Thoracic aorta (tissue), 2 donors: Measurements from ENCODE around the gene RNF43. TPM values are rescaled to one million over a fixed set of nuclear protein-coding genes. Genes with fewer than 3 reads are reported as not detected.
A peak's percentile ranks its signal among the peaks of the same experiment; 100 is the strongest.

Experiments used
- ATAC-seq: fragments of 150-250 bp; one replicate; pipeline ENCODE4 v1.8.0; 2017; ENCODE audit warnings: low read depth; ENCODE audit not compliant: insufficient number of reproducible peaks, low FRiP score
- DNase-seq: peaks from one replicate; pipeline ENCODE4 v3.0.0-alpha.2; 2020; ENCODE audit warnings: low spot score
- H3K27ac ChIP-seq, 2 donors: fragments of 200-600 bp; sonication (generic); 1 replicate in 1 of 2; 2 replicates in 1 of 2; pipeline ENCODE4 v1.5.1; 2016; ENCODE audit warnings: mild to moderate bottlenecking in 2 of 2, moderate library complexity in 2 of 2
- H3K27me3 ChIP-seq: fragments of 200-600 bp; sonication (generic); replicated peaks from 2 replicates; pipeline ENCODE4 v1.6.0; 2016; ENCODE audit warnings: mild to moderate bottlenecking; ENCODE audit not compliant: insufficient read depth
- H3K36me3 ChIP-seq: fragments of 200-600 bp; sonication (generic); one replicate; pipeline ENCODE4 v1.5.1; 2016
- H3K4me1 ChIP-seq, 2 donors: fragments of 200-600 bp; sonication (generic); 1 replicate in 1 of 2; 2 replicates in 1 of 2; pipeline versions ENCODE4 v1.5.1 to v1.6.0; 2016; ENCODE audit warnings: low read depth in 2 of 2, mild to moderate bottlenecking in 1 of 2; ENCODE audit not compliant: control insufficient read depth in 1 of 2
- H3K4me3 ChIP-seq: fragments of 200-600 bp; sonication (generic); 2 replicates; pipeline ENCODE4 v1.5.1; 2016; ENCODE audit warnings: mild to moderate bottlenecking
- H3K9me3 ChIP-seq: fragments of 200-600 bp; sonication (generic); 2 replicates; pipeline ENCODE4 v1.5.1; 2016
- CTCF ChIP-seq: fragments of 200-600 bp; sonication (generic); IDR thresholded peaks from one replicate; pipeline ENCODE4 v1.5.1; 2019; ENCODE audit warnings: antibody characterized with exemption
- total RNA-seq, 2 donors: library from RNA; depleted of rRNA; stranded (reverse); fragments of >200 nt; gene quantifications; one replicate each; pipeline versions ENCODE4 v1.1.0 to v1.2.3, GENCODE V29; 2016

Gene RNF43
- total RNA-seq, result under 1 TPM; under 0.01 to 0.49 TPM

- no peak within 1 kb of the TSS for H3K27ac ChIP-seq
- DNase-seq, result peak; percentile 58
- no peaks in the 10 kb centered on the region for H3K27me3 ChIP-seq
- H3K9me3 ChIP-seq, result no peaks in the 10 kb centered on the region
- ATAC-seq, result peak; percentile 84
- no peaks in the 10 kb centered on the region for H3K4me1 ChIP-seq
- peak; percentile 56 for TF ChIP-seq CTCF
- H3K4me3 ChIP-seq, result peak within 1 kb of the TSS; percentile 60
- H3K36me3 ChIP-seq, result no peaks in the 10 kb centered on the region
Observed at GRCh38 chr17:58417300-58418092, at the start of gene RNF43. Gene RNF43 (minus strand): TSS chr17:58417534. CDS start chr17:58415577, 1,957 bp downstream.

GRCh38 chr17:58455491-58455890 is 38.2 kb upstream of the RNF43 start:
- Histone ChIP-seq H3K4me1 (no peaks in the 10 kb centered on the region), H3K36me3 (no peaks in the 10 kb centered on the region), H3K4me3 (no peak overlapping the region), H3K27ac (no peak overlapping the region), H3K27me3 (no peaks in the 10 kb centered on the region), H3K9me3 (no peaks in the 10 kb centered on the region)
- DNase-seq (no peak), ATAC-seq (no peak)
- no peak for TF ChIP-seq CTCF

GRCh38 chr17:58452738-58453137 is 35.4 kb upstream of the RNF43 start:
- no peak for DNase-seq
- H3K9me3 ChIP-seq, result no peaks in the 10 kb centered on the region
- no peaks in the 10 kb centered on the region for H3K27me3 ChIP-seq
- H3K4me1 ChIP-seq, result no peaks in the 10 kb centered on the region
- no peak for ATAC-seq
- TF ChIP-seq CTCF, result no peak
- no peaks in the 10 kb centered on the region for H3K36me3 ChIP-seq
- no peak overlapping the region for H3K27ac ChIP-seq
- no peak overlapping the region for H3K4me3 ChIP-seq

- Histone ChIP-seq H3K36me3 (no peaks in the 10 kb centered on the region), H3K27ac (no peak overlapping the region), H3K27me3 (no peaks in the 10 kb centered on the region), H3K4me1 (no peaks in the 10 kb centered on the region), H3K4me3 (no peak overlapping the region), H3K9me3 (no peaks in the 10 kb centered on the region)
- ATAC-seq, result no peak
- peak; percentile 15 for TF ChIP-seq CTCF
- no peak for DNase-seq
Observed at GRCh38 chr17:58447039-58447975, 30.0 kb upstream of the RNF43 start.

- TF ChIP-seq CTCF, result no peak
- no peak overlapping the region for H3K27ac ChIP-seq
- no peaks in the 10 kb centered on the region for H3K9me3 ChIP-seq
- ATAC-seq (no peak), DNase-seq (no peak)
- no peaks in the 10 kb centered on the region for H3K27me3 ChIP-seq
- no peak overlapping the region for H3K4me3 ChIP-seq
- no peaks in the 10 kb centered on the region for H3K4me1 ChIP-seq
- no peaks in the 10 kb centered on the region for H3K36me3 ChIP-seq
Observed at GRCh38 chr17:58446086-58446485, 28.8 kb upstream of the RNF43 start.
